HG03521 (cell line): Measurements from ENCODE around the gene GALNT9.

ENCODE experiments used
- ATAC-seq: cut with Tn5 transposase; IDR thresholded peaks from one replicate; pipeline ENCODE4 v1.9.1; 2021; ENCODE audit warnings: mild to moderate bottlenecking, moderate library complexity; ENCODE audit not compliant: unreplicated experiment

Gene GALNT9

GRCh38 chr12:132174015-132174838 lies 155.2 kb downstream of the GALNT9 start:
- no peak for ATAC-seq

GRCh38 chr12:132173135-132174014 lies 156.0 kb downstream of the GALNT9 start:
- ATAC-seq = no peak

GRCh38 chr12:132172619-132173018 lies 156.8 kb downstream of the GALNT9 start:
- no peak for ATAC-seq

GRCh38 chr12:132171968-132172521 lies 157.3 kb downstream of the GALNT9 start:
- ATAC-seq = no peak

GRCh38 chr12:132171293-132171967 lies 158.0 kb downstream of the GALNT9 start:
- ATAC-seq = no peak

GRCh38 chr12:132170637-132171292 lies 158.6 kb downstream of the GALNT9 start:
- no peak for ATAC-seq

GRCh38 chr12:132170094-132170636 lies 159.2 kb downstream of the GALNT9 start:
- ATAC-seq = no peak

- ATAC-seq = no peak
Measured at GRCh38 chr12:132169376-132169775, 160.0 kb downstream of the GALNT9 start.

GRCh38 chr12:132168311-132169031 lies 160.9 kb downstream of the GALNT9 start:
- no peak for ATAC-seq

GRCh38 chr12:132167611-132168310 lies 161.6 kb downstream of the GALNT9 start:
- ATAC-seq = no peak

GRCh38 chr12:132166801-132167591 lies 162.4 kb downstream of the GALNT9 start:
- no peak for ATAC-seq

GRCh38 chr12:132166093-132166492 lies 163.3 kb downstream of the GALNT9 start:
- no peak for ATAC-seq

- no peak for ATAC-seq
Measured at GRCh38 chr12:132165584-132165983, 163.8 kb downstream of the GALNT9 start.

- ATAC-seq = no peak
Measured at GRCh38 chr12:132164426-132164825, 165.0 kb downstream of the GALNT9 start.

GRCh38 chr12:132163911-132164288 lies 165.5 kb downstream of the GALNT9 start:
- no peak for ATAC-seq

- ATAC-seq = no peak
Measured at GRCh38 chr12:132163041-132163910, 166.1 kb downstream of the GALNT9 start.

- ATAC-seq = no peak
Measured at GRCh38 chr12:132162508-132163031, 166.8 kb downstream of the GALNT9 start.
